Measurements from ENCODE around the gene KAT7. TPM values are rescaled to one million over a fixed set of nuclear protein-coding genes. Genes with fewer than 3 reads are reported as not detected.

The KAT7 gene
- total and polyA plus RNA-seq, 5 donors = 17.5 to 68.2 (median 56.2) TPM

DNA sequence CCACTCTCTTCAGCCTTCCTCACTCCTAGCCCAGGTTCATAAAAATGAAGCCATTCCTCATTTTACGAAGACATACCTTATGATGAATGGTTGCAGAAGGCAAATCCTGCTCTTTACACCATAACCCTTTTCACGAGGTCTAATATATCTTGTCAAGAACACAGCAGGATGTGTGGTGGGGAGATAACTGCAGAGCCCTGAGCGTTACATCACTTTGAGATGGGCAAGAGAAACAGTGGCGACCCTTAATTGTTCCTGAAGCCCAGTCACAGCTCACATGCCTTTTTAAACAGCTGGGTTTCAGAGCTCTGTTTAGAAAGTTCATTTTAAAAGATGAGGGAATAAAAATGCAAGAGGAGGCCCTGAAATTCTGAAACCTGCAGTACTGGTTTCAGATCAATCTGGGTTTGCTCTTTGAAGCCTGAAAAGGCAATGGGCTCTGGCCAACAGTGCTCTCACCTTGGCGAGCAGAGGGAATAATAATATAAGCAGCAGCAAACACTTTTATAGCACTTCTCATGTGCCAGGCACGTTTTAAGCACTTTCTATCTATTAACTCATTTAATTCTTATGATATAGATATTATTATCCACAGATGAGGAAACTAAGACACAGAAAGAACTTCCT lies 27.4 kb upstream of the KAT7 start:
- intact Hi-C loops (cut with DNase I) = no loop called here
- Histone ChIP-seq H3K4me3 (ENCODE audit: low read length) (no peak overlapping the region), H3K27ac (ENCODE audit: low read length) (peak overlapping the region; percentile 18), H3K4me1 (ENCODE audit: control insufficient read depth, insufficient read depth, low read length) (peaks cover 2% of the 10 kb centered on the region), H3K9me3 (ENCODE audit: control insufficient read depth, low read length) (no peaks in the 10 kb centered on the region), H3K27me3 (ENCODE audit: control insufficient read depth, insufficient read depth) (no peaks in the 10 kb centered on the region)
- 49% methylated on average over 6 of the region's 6 CpGs for WGBS
- DNase-seq (no peak), ATAC-seq (no peak)

DNA sequence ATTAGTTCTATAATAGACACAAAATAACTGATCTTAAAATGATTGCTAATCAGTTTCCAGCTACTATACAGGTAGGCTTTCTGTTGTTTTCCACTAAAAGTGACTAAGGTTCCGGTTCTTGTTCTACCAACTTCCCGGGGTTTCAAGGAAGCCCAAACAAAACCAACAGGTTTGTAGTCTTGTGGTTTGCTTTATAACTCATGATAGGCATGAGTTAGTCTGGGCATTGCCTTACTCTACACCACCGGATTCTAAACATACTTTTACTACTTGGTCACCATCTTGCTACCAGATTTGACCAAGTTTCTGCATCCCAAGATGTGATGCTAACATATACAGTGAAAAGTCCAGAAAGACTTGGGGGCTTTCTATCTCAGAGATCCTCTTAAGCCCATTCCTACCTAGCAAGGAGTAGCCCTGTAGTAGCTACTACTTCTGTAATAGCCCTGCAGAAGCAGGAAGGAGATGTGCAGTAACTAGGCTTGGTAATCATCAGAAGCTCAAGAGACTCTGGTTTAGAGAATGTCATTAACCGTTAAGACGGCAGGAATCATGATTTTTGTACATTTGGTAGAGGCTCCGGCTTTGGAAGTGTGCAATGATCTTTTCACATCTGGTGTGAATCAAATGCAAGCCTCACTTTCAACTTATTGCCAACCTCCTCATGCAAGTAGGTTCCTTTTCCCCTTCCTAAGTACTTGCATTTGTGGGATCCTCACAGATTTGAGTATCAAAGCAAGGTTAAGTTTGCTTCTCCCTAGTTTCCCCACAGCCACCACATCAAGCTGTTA lies 26.1 kb upstream of the KAT7 start:
- Histone ChIP-seq H3K4me1 (ENCODE audit: control insufficient read depth, insufficient read depth, low read length) (peaks cover 1% of the 10 kb centered on the region), H3K4me3 (ENCODE audit: low read length) (no peak overlapping the region), H3K27me3 (ENCODE audit: control insufficient read depth, insufficient read depth) (no peaks in the 10 kb centered on the region), H3K9me3 (ENCODE audit: control insufficient read depth, low read length) (no peaks in the 10 kb centered on the region), H3K27ac (ENCODE audit: low read length) (no peak overlapping the region)
- 64% methylated on average over 6 of the region's 6 CpGs for WGBS
- intact Hi-C loops (cut with DNase I) = no loop called here
- ATAC-seq = no peak
- DNase-seq = no peak

DNA sequence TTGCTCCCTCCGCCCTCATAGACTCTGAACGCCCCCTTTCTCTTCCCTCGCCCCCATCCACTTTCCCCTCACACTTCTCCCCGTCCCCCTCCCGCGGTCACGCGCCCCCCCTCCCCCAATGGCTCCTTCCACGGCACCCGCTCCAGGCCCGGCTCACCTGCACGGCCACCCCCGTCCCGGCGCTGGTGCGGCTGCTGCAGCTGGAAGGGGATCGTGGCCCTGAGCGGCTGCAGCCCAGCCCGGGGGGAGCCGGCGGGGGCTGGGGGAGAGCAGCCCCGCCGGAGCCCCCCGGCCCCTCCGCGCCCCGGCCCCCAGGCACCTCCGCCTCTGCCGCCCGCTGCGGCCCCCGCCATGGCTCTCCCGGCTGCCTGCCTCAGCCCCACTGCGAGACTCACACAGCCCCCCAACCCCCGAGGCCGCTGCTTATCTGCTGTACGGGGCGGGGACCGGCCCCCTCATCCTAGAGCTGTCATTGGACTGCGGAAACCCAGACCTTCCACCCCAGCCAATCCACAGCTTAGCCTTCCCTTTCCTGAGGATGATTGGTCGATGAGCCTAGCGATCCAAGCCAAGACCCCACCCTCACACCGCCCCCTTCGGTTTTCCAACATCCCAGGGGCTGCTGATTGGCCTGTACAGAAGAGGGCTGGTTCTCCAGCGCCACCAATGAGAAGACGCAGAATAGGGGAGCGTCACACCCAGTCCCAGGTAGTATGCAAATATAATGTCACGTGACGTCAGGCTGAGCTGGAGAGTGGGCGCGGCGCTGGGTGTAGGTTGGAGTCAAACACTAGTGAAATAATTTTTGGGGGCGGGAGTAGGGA lies 24.5 kb upstream of the KAT7 start, which contains the start of gene FAM117A:
Gene FAM117A, minus strand, starts transcription at position 397 of the 824 bp plus-strand sequence. Its CDS starts 44 bp downstream, at position 353.
- Histone ChIP-seq H3K27ac (ENCODE audit: low read length) (peak within 1 kb of the TSS; percentile 10), H3K4me3 (ENCODE audit: low read length) (peak within 1 kb of the TSS; percentile 98), H3K4me1 (ENCODE audit: control insufficient read depth, insufficient read depth, low read length) (no peaks in the 10 kb centered on the region), H3K9me3 (ENCODE audit: control insufficient read depth, low read length) (no peaks in the 10 kb centered on the region), H3K27me3 (ENCODE audit: control insufficient read depth, insufficient read depth) (no peaks in the 10 kb centered on the region)
- ATAC-seq = peak; percentile 98 to 99
- intact Hi-C loops (cut with DNase I) = no loop called here
- peak; percentile 96 to 97 (median 97) for DNase-seq
- under 1% methylated on average over 53 of the region's 53 CpGs for WGBS

DNA sequence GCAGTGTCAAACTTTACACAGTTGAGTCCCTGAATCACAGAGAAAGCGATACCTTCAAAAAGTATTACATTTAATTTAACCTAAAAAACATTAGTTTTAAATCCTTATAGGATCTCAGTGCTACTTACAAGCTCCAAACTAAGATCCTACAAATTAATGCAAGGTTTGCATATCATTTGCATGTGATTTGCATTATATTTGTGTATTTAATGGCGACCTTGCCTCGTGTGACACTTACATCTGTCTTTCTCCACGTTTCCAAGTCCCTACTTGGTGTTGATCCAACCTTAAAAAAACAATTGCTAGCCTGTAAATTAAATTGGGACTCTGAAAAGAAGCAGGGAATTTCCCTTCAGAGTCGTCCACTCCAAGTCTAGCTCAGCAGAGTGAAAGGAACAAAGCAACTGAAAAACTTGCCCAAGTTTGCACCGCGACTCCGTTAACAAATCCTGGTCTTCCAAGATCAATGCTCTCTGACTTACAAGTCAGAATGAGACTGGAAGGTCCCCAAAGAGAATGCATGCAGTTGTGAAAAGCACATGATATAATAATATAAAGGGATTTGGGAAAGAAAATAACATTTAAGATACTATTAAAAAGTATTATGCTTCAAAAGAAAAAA lies 23.8 kb upstream of the KAT7 start:
- WGBS = 19% methylated on average over 8 of the region's 8 CpGs
- Histone ChIP-seq H3K4me3 (ENCODE audit: low read length) (peak overlapping the region; percentile 98), H3K27me3 (ENCODE audit: control insufficient read depth, insufficient read depth) (no peaks in the 10 kb centered on the region), H3K4me1 (ENCODE audit: control insufficient read depth, insufficient read depth, low read length) (no peaks in the 10 kb centered on the region), H3K27ac (ENCODE audit: low read length) (no peak overlapping the region), H3K9me3 (ENCODE audit: control insufficient read depth, low read length) (no peaks in the 10 kb centered on the region)
- intact Hi-C loops (cut with DNase I) = no loop called here
- DNase-seq (no peak), ATAC-seq (no peak)

DNA sequence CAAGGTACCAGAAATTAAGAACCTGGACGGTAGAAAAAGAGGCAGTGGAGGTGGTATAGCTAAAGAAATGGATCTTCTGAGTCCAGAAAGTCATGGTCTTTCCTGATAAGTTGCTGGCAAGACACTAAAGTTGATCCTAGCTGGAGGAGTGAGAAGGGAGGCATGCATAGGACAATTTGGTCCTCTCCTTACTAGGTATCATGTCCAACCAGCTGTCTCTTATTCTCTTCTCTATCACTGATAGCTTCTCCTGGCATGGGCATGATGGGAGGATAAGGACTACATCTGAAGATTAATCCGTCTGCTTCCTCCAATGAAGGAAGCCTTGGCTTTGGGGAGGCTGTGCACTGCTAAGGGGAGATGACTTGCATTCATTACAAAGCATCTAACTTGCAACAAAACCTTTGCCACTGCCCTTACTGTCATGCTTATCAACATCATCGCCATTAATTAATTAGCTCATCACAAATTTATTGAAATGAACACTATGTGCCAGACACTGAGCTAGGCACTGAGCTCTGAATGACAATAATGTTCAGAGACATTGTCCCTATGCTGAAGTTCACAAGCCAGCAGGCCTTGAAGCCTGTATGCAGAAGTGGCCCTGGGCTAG lies 21.5 kb upstream of the KAT7 start:
- intact Hi-C loops (cut with DNase I) = no loop called here
- H3K27me3 ChIP-seq (ENCODE audit: control insufficient read depth, insufficient read depth) = no peaks in the 10 kb centered on the region
- H3K4me1 ChIP-seq (ENCODE audit: control insufficient read depth, insufficient read depth, low read length) = no peaks in the 10 kb centered on the region
- DNase-seq (no peak), ATAC-seq (no peak)
- no peaks in the 10 kb centered on the region for H3K9me3 ChIP-seq (ENCODE audit: control insufficient read depth, low read length)
- H3K27ac ChIP-seq (ENCODE audit: low read length) = no peak overlapping the region
- WGBS = 67% methylated on average over 3 of the region's 3 CpGs
- no peak overlapping the region for H3K4me3 ChIP-seq (ENCODE audit: low read length)

DNA sequence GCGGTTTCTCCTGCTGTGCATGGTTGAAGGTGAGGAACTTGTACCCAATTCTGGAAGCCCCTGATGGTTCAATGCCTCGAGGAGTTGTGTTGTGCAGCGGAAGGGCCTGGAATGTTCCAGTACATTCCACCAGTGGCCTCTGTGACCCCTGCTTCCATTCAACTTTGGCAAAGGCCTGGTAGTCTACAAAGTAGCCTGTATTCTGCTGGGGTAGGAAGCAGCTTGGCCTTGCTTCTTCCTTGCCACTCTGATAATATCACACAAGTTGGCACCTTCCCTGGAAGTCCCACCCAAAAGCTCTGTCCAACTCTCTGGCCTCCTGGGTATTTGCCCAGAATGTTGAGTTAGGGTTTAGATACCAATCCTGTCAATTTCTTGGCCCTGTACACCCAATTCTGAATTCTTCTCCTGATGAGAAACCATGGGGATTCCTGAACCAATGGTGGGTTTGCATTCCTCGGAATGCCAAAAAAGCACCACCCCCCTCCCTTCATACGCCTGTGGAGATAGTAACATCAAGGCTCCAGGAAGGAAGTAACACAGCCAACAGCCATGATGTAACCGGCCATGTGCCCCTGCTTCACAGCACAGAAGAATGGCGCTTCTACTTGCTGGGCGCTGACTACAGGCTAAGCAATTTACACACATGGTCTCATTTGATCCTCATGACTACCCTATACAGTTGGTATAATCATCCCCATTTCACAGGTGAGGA lies 12.8 kb upstream of the KAT7 start:
- intact Hi-C loops (cut with DNase I) = loop anchor here in 3 of 4 donors (2.0 to 5.0 kb wide), 3 partner anchors 68 to 203 kb away; partner anchors contain the start of gene SLC35B1 (in 3 of the 3)

DNA sequence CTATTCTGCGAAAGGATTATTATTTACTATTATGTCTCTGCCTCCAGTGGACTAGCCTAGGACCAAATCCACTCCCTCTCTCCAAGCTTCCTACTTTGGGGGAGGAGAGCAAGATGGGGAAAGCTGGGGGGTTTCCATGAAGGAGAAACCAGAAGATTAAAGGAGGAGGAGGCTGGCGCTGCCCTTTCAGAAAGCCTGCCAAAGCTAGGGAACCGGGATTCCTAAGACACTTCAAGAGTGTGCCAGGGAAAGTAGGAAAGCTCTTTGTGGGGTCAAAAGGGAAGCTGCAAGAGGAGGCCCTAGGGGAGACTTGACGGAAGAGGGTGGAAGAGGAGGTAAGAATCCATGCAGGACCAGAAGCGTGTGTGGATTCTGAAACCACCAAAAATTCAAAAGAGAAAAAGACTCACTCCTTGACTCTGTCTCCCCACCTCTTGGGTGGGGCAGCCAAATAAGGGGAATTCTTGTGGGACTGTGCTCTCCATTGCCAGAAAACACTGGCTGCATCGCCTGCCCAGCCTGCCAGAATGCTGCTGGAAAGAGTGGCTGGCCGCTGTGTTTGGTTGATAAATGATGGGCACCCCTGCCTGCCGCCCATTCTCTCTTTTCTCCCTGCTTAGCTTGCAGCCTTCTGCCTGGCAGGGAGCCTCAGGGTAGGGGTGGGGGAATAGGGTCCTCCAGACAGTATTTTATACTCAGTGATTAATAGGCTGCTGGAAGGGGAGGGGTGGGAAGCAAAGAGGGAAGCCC lies 11.8 kb upstream of the KAT7 start:
- intact Hi-C loops (cut with DNase I) = loop anchor here in 3 of 4 donors (2.0 to 5.0 kb wide), 3 partner anchors 69 to 204 kb away; partner anchors contain the start of gene SLC35B1 (in 3 of the 3)
- no peak overlapping the region for H3K4me3 ChIP-seq (ENCODE audit: low read length)
- peak; percentile 46 to 81 (median 79) for DNase-seq

More for the DNA sequence above, 12.8 kb upstream of the KAT7 start:
- peak; percentile 41 to 73 (median 69) for DNase-seq
- H3K4me3 ChIP-seq (ENCODE audit: low read length) = no peak overlapping the region
- ATAC-seq = peak; percentile 79 to 83
- peaks cover 5% of the 10 kb centered on the region for H3K4me1 ChIP-seq (ENCODE audit: control insufficient read depth, insufficient read depth, low read length)
- no peaks in the 10 kb centered on the region for H3K27me3 ChIP-seq (ENCODE audit: control insufficient read depth, insufficient read depth)
- no peaks in the 10 kb centered on the region for H3K9me3 ChIP-seq (ENCODE audit: control insufficient read depth, low read length)
- H3K27ac ChIP-seq (ENCODE audit: low read length) = peak overlapping the region; percentile 50
- WGBS = 55% methylated on average over 8 of the region's 8 CpGs

DNA sequence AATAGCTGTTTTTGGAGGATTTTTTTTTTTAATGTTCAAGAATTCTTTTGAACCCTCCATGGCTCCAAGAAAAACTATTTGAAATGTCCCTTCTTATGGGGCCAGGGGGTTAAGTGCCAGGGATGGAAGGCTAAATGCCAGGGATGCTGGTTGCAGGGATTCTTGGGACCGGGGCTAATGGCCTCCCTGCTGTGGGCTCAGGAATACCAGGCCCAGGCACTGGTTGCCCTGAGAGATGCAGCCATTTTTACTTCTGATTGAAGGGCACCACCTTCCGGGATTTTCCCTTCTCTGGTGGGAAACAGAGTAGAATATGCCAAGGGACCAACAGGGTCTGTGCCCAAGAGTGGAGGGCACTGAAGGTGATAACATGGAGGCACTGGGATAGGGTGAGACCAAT lies 10.9 kb upstream of the KAT7 start:
- DNase-seq (no peak), ATAC-seq (no peak)
- Histone ChIP-seq H3K9me3 (ENCODE audit: control insufficient read depth, low read length) (no peaks in the 10 kb centered on the region), H3K4me3 (ENCODE audit: low read length) (no peak overlapping the region), H3K27me3 (ENCODE audit: control insufficient read depth, insufficient read depth) (no peaks in the 10 kb centered on the region), H3K4me1 (ENCODE audit: control insufficient read depth, insufficient read depth, low read length) (peaks cover 5% of the 10 kb centered on the region), H3K27ac (ENCODE audit: low read length) (no peak overlapping the region)
- 80% methylated on average over 2 of the region's 2 CpGs for WGBS
- intact Hi-C loops (cut with DNase I) = loop anchor here in 3 of 4 donors (2.0 to 5.0 kb wide), 3 partner anchors 70 to 205 kb away; partner anchors contain the start of gene SLC35B1 (in 3 of the 3)

More for the DNA sequence above, 11.8 kb upstream of the KAT7 start:
- Histone ChIP-seq H3K27ac (ENCODE audit: low read length) (peak overlapping the region; percentile 25), H3K4me1 (ENCODE audit: control insufficient read depth, insufficient read depth, low read length) (peaks cover 5% of the 10 kb centered on the region), H3K27me3 (ENCODE audit: control insufficient read depth, insufficient read depth) (no peaks in the 10 kb centered on the region), H3K9me3 (ENCODE audit: control insufficient read depth, low read length) (no peaks in the 10 kb centered on the region)
- WGBS = 48% methylated on average over 8 of the region's 8 CpGs
- ATAC-seq = peak; percentile 23 to 59

DNA sequence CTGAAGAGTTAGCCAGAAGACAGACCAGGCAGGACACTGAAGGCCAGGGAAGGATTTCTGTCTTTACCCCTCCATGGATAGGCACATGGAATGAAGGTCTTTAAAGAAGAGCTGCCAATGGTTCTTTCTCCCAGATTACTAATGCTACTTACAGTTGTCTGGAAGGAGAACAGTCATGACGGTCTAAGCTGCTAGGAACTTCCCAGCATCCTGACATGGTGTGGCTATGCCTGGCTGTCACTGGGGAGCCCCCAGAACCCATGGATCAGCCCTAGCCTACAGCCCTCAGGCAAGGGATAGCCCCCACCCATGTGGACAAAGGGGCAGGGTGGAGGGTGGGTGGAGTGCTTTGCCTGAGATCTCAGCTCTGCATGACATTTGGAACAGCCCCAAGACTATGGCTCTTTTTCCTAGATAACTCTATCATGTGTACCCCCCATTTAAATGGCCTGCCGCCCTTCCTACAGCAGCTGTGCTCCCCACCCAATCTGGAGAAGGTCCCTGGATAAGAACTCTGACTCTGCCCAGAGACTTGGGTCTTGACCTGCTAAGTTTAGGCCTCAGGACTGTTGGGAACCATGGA lies 9.2 kb upstream of the KAT7 start:
- H3K27ac ChIP-seq (ENCODE audit: low read length) = no peak overlapping the region
- 90% methylated on average over 2 of the region's 2 CpGs for WGBS
- H3K27me3 ChIP-seq (ENCODE audit: control insufficient read depth, insufficient read depth) = no peaks in the 10 kb centered on the region
- DNase-seq (no peak), ATAC-seq (peak in 1 of 2 donors; percentile 15)
- peaks cover 5% of the 10 kb centered on the region for H3K4me1 ChIP-seq (ENCODE audit: control insufficient read depth, insufficient read depth, low read length)
- H3K9me3 ChIP-seq (ENCODE audit: control insufficient read depth, low read length) = no peaks in the 10 kb centered on the region
- intact Hi-C loops (cut with DNase I) = loop anchor here in 2 of 4 donors (5.0 kb wide), 2 partner anchors 72 to 207 kb away; partner anchors contain the start of gene SLC35B1 (in 2 of the 2)
- H3K4me3 ChIP-seq (ENCODE audit: low read length) = no peak overlapping the region

All from right cardiac atrium (tissue), 5 donors.